SH-SY5Y (cell line): ENCODE results near the gene RIN3.

Experiments
- GATA2 ChIP-seq: IDR thresholded peaks from 2 replicates; pipeline ENCODE4 v1.6.1; 2011; ENCODE audit warnings: mild to moderate bottlenecking, low read depth, low read length
- GATA3 ChIP-seq: IDR thresholded peaks from 2 replicates; pipeline ENCODE4 v1.6.1; 2011; ENCODE audit warnings: low read depth, mild to moderate bottlenecking, low read length, moderate library complexity

RIN3 gene

GRCh38 chr14:92493024-92493423 is 20.6 kb upstream of the RIN3 start:
- no peak for TF ChIP-seq GATA2
- no peak for TF ChIP-seq GATA3

DNA sequence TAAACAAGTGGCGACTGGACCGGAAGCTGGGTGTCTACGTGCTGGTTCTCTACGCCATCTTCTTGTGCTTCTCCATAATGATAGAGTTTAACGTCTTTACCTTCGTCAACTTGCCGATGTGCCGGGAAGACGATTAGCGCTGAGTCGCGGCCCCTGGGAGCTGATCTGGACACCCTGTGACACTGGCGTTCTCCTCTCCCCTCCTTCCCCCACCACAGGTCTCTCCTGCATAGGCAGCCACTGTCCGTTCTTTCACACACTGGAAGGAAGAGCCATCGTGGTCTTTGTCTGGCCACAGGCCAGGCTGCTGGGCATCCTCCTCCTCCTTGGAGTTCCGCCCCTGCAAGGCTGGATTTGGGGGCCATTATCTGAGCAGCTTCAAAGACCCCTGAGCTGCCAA is 20.1 kb upstream of the RIN3 start:
- TF ChIP-seq GATA3 = no peak
- TF ChIP-seq GATA2 = no peak

DNA sequence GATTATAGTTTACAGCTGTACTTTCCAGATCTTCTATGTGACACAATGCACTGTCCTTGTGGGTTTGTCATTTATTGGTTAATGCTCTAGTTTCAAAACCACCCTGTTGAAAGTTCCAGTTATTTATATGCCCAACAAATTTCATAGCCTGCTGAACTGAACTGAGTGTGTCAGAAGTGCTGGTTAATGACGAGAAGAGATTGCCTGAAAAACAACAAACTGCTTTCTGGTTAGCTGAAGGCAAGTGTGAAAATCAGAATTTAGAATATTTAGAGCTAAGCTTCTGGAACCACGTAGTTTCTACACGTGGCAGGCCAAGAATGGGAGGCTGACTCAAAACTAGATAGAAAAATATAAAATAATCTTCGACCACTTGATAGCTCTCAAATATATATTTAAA is 19.1 kb upstream of the RIN3 start:
- TF ChIP-seq GATA3 = no peak
- TF ChIP-seq GATA2 = no peak

GRCh38 chr14:92495027-92495426 is 18.6 kb upstream of the RIN3 start:
- TF ChIP-seq GATA2 = no peak
- TF ChIP-seq GATA3 = no peak

GRCh38 chr14:92496191-92496857 is 17.3 kb upstream of the RIN3 start:
- no peak for TF ChIP-seq GATA2
- TF ChIP-seq GATA3 = no peak

DNA sequence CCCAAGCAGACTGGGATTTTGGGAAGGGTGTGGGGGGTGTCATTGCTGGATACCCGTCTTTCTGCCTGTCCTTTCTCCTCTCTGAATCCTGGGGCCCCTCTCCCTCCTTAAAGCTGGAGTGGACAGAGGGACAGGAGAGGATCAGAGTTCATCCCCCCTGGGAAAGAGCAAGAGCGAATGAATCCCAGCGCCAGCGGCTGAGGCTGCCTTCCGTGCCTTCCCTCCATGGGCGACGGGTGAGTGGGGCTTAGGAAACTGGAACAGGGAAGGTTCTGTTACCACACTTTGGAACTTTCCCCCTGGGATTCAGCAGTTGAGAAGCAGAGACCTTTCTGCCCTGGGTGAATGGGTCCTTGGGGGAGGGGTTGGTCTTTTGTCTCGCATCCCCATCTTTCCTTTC is 16.2 kb upstream of the RIN3 start:
- TF ChIP-seq GATA3 = no peak
- TF ChIP-seq GATA2 = no peak

DNA sequence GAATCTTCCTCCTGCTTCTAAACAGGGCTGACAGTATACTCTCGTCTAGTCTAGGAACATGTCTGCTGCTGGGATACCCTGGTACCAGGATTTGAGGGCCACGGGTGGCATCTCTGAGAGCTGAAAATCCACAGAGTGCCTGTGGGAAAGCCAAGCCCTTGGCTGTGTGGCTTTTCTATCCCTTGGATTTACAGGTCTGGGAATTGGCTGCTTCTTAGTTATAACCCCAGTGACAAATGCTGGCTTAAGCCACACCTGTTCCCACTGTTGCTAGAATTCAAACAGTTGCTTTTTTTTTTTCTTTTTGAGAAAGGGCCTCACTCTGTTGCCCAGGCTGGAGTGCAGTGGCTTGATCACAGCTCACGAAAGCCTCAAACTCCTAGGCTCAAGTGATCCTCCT is 14.3 kb upstream of the RIN3 start:
- TF ChIP-seq GATA2 (no peak), GATA3 (no peak)

GRCh38 chr14:92500491-92500941 is 13.1 kb upstream of the RIN3 start:
- no peak for TF ChIP-seq GATA2
- no peak for TF ChIP-seq GATA3

GRCh38 chr14:92501891-92502351 is 11.7 kb upstream of the RIN3 start:
- no peak for TF ChIP-seq GATA2
- no peak for TF ChIP-seq GATA3

DNA sequence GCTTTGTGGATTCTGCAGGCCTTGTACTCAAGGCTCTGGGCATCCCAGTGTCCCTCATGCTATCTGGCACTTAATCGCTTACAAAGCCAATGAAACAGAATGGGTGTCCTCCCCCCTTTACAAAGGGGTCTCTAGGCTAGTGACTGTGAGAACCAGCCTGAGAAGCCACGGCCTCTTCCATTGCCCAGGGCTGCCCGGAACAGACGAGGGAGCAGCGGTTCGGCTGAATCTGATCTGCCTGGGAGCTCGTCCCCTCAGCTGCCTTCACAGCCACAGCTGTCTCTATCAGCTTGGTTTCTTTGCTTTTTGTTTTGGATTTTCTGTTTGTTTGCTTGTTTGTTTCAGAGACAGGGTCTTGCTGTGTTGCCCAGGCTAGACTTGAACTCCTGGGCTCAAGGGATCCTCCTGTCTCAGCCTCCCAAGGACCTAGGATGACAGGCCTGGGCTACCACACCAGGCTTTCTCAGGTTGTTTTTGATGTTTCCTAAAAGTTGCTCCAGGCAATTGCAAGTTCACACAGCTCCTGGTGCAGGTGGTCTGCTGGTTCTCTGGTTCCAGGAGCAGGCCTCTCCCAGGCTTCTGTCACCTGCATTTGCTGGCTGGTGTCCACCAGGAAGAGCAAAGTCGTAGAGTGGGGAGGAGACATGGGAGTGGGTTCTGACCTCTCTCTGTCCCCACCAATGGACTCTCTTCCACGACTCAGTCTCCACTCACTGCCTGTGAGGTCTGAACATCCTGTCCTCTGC is 10.9 kb upstream of the RIN3 start:
- TF ChIP-seq GATA3 (no peak), GATA2 (no peak)

GRCh38 chr14:92503756-92504491 is 9.7 kb upstream of the RIN3 start:
- TF ChIP-seq GATA3 (no peak), GATA2 (no peak)

GRCh38 chr14:92505826-92506225 is 7.8 kb upstream of the RIN3 start:
- TF ChIP-seq GATA3 = no peak
- no peak for TF ChIP-seq GATA2

DNA sequence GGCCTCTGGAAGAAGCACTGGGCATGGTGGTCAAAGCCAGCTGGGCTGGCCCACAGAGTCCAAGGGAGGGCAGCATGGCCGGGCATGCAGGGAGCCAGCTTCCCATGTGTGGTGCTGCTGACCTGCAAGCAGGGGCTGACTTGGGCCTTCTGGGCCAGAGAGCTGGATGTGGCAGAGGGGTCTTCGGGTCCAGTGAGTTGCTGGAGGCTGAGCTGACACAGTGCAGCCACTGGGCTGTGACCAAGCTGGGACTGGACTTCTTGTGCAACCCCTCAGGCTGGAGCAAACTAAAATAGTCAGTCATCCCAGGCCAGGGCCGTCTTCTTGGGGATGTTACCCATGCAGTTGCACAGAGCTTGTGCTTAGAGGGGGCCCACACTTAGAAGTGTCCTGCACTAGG is 7.3 kb upstream of the RIN3 start:
- TF ChIP-seq GATA3 (no peak), GATA2 (no peak)

GRCh38 chr14:92507174-92507768 is 6.3 kb upstream of the RIN3 start:
- TF ChIP-seq GATA3 (no peak), GATA2 (no peak)
